Measurements from ENCODE around the gene NUDT15. TPM values are rescaled to one million over a fixed set of nuclear protein-coding genes. Genes with fewer than 3 reads are reported as not detected.

NUDT15 gene
- polyA plus RNA-seq, 2 of the 4 experiments (the other 2 are of a cell fraction) = 33.8 to 35.5 TPM

DNA sequence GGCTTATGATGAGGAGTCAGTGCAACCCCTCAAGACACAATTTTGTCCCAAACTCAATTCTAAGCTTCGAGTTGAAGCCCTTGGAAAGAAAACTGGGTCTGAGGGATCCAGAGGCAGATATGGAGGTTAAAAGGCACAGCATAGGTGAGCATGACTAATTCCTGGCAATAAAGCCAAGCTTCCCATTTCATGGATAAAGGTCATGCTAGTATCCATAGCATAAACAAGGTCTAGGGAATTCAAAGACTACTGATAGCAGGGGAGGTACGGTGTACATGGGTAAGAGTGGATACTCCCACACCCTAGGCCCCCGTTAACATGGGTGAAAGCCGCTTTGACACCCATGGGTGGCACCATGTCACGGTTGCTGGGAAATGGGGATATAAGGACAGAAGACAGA is 33.4 kb downstream of the NUDT15 start (continued):
- TF ChIP-seq REST (IDR thresholded peaks at IDR 0.05) (no peak), RNF2 (IDR thresholded peaks at IDR 0.05; ENCODE audit: borderline replicate concordance, low read depth) (no peak), CBX8 (IDR thresholded peaks at IDR 0.05) (no peak)

GRCh38 chr13:48072304-48072703 is 34.8 kb downstream of the NUDT15 start:
- ChIA-PET POLR2A (no interaction called here), CTCF (interaction anchor here (1.1 kb wide), 1 partner anchor 34 kb away, joined by 3 read pairs; no protein-coding TSS in a partner anchor)
- FAIRE-seq (no peak), ATAC-seq (no peak), DNase-seq (ENCODE audit: low read depth in 1 of 2, low spot score in 1 of 2) (no peak)
- Histone ChIP-seq H3K9me3 (peaks cover 11% of the 10 kb centered on the region; the same call in 1 of the 3 replicates), H3K4me1 (no peaks in the 10 kb centered on the region), H3K4me3 (no peak overlapping the region), H3K27ac (peak overlapping the region; percentile 27 to 63; a peak in 3 of 6 replicates), H3K4me2 (no peak overlapping the region)
- WGBS (ENCODE audit: missing lambda C conversion rate) = 100% methylated on average over 2 of the region's 3 CpGs
- TF ChIP-seq, protein P1, sequence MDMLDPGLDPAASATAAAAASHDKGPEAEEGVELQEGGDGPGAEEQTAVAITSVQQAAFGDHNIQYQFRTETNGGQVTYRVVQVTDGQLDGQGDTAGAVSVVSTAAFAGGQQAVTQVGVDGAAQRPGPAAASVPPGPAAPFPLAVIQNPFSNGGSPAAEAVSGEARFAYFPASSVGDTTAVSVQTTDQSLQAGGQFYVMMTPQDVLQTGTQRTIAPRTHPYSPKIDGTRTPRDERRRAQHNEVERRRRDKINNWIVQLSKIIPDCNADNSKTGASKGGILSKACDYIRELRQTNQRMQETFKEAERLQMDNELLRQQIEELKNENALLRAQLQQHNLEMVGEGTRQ (IDR thresholded peaks at IDR 0.05) = no peak
- TF ChIP-seq ZFP36 (IDR thresholded peaks at IDR 0.05; ENCODE audit: borderline replicate concordance, partially characterized antibody) (no peak), EP300 (IDR thresholded peaks at IDR 0.05) (no peak)

GRCh38 chr13:48072787-48073186 is 35.3 kb downstream of the NUDT15 start:
- CTCF ChIA-PET = interaction anchor here (1.1 kb wide), 1 partner anchor 35 kb away, joined by 3 read pairs; no protein-coding TSS in a partner anchor

More at GRCh38 chr13:48072787-48073186, 35.3 kb downstream of the NUDT15 start:
- Histone ChIP-seq H3K9me3 (peaks cover 8% of the 10 kb centered on the region; the same call in 1 of the 3 replicates), H3K4me3 (no peak overlapping the region), H3K4me1 (no peaks in the 10 kb centered on the region), H3K4me2 (no peak overlapping the region), H3K27ac (peak overlapping the region; percentile 27 to 63; a peak in 3 of 6 replicates)
- ATAC-seq (no peak), FAIRE-seq (no peak), DNase-seq (ENCODE audit: low read depth in 1 of 2, low spot score in 1 of 2) (no peak)
- POLR2A ChIA-PET = no interaction called here
- no peak for TF ChIP-seq NFE2L2 (conservative IDR thresholded peaks at IDR 0.05; ENCODE audit: low read length)
- TF ChIP-seq EHF (CRISPR knock-in tag; IDR thresholded peaks at IDR 0.05) = no peak
- TF ChIP-seq ELK1 (IDR thresholded peaks at IDR 0.05; ENCODE audit: low read depth, low read length) = no peak
- TF ChIP-seq RNF2 (IDR thresholded peaks at IDR 0.05; ENCODE audit: borderline replicate concordance, low read depth) = no peak
- no peak for TF ChIP-seq NR3C1 (IDR thresholded peaks at IDR 0.05)
- no peak for TF ChIP-seq EP300 (IDR thresholded peaks at IDR 0.05)
- TF ChIP-seq, protein P2, sequence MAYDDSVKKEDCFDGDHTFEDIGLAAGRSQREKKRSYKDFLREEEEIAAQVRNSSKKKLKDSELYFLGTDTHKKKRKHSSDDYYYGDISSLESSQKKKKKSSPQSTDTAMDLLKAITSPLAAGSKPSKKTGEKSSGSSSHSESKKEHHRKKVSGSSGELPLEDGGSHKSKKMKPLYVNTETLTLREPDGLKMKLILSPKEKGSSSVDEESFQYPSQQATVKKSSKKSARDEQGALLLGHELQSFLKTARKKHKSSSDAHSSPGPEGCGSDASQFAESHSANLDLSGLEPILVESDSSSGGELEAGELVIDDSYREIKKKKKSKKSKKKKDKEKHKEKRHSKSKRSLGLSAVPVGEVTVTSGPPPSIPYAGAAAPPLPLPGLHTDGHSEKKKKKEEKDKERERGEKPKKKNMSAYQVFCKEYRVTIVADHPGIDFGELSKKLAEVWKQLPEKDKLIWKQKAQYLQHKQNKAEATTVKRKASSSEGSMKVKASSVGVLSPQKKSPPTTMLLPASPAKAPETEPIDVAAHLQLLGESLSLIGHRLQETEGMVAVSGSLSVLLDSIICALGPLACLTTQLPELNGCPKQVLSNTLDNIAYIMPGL (CRISPR knock-in tag; IDR thresholded peaks at IDR 0.05; ENCODE audit: borderline replicate concordance) = no peak
- TF ChIP-seq REST (IDR thresholded peaks at IDR 0.05) = no peak
- no peak for TF ChIP-seq BHLHE40 (IDR thresholded peaks at IDR 0.05; ENCODE audit: low read depth, low read length)
- no peak for TF ChIP-seq CTCF (IDR thresholded peaks at IDR 0.05)
- no peak for TF ChIP-seq EHMT2 (IDR thresholded peaks at IDR 0.05; ENCODE audit: low read depth)
- no peak for TF ChIP-seq CHD2 (IDR thresholded peaks at IDR 0.05; ENCODE audit: low read length, partially characterized antibody)
- no peak for TF ChIP-seq RAD21 (conservative IDR thresholded peaks at IDR 0.05 in 1 of 2, IDR thresholded peaks at IDR 0.05 in 1 of 2)
- 94% methylated on average over 2 of the region's 2 CpGs for WGBS (ENCODE audit: missing lambda C conversion rate)

Data from A549 (cell line).